GM21529 (cell line): ENCODE measurements around the gene KCNMA1.
"Not testable (repeated sequence)": the region's sequence is repeated elsewhere in the genome, so short reads cannot be mapped to it uniquely, and the experiment has no call there.

ENCODE experiments used
- ATAC-seq: cut with Tn5 transposase; IDR thresholded peaks from one replicate; pipeline ENCODE4 v1.9.1; 2021; ENCODE audit not compliant: unreplicated experiment

Gene KCNMA1

GRCh38 chr10:77428691-77429395 is 208.8 kb downstream of the KCNMA1 start:
- ATAC-seq, result no peak

GRCh38 chr10:77424257-77424656 is 213.4 kb downstream of the KCNMA1 start:
- no peak for ATAC-seq

- no peak for ATAC-seq
Observed at GRCh38 chr10:77422491-77423338, 214.9 kb downstream of the KCNMA1 start.

GRCh38 chr10:77421591-77421990 is 216.0 kb downstream of the KCNMA1 start:
- no peak for ATAC-seq

- ATAC-seq, result no peak
Observed at GRCh38 chr10:77420947-77421523, 216.6 kb downstream of the KCNMA1 start.

GRCh38 chr10:77419979-77420378 is 217.6 kb downstream of the KCNMA1 start:
- ATAC-seq, result no peak

- no peak for ATAC-seq
Observed at GRCh38 chr10:77419056-77419455, 218.6 kb downstream of the KCNMA1 start.

- ATAC-seq, result no peak
Observed at GRCh38 chr10:77417806-77418640, 219.6 kb downstream of the KCNMA1 start.

GRCh38 chr10:77417359-77417758 is 220.2 kb downstream of the KCNMA1 start:
- no peak for ATAC-seq

- no peak for ATAC-seq
Observed at GRCh38 chr10:77416311-77417135, 221.1 kb downstream of the KCNMA1 start.

GRCh38 chr10:77415313-77415960 is 222.2 kb downstream of the KCNMA1 start:
- ATAC-seq, result no peak

- ATAC-seq, result no peak
Observed at GRCh38 chr10:77413231-77413630, 224.4 kb downstream of the KCNMA1 start.

- ATAC-seq, result not testable (repeated sequence)
Observed at GRCh38 chr10:77412573-77413133, 225.0 kb downstream of the KCNMA1 start.

- no peak for ATAC-seq
Observed at GRCh38 chr10:77411805-77412204, 225.8 kb downstream of the KCNMA1 start.

GRCh38 chr10:77410523-77410922 is 227.1 kb downstream of the KCNMA1 start:
- ATAC-seq, result no peak

- ATAC-seq, result no peak
Observed at GRCh38 chr10:77409697-77410471, 227.7 kb downstream of the KCNMA1 start.

GRCh38 chr10:77408259-77408658 is 229.3 kb downstream of the KCNMA1 start:
- no peak for ATAC-seq

GRCh38 chr10:77406764-77407430 is 230.7 kb downstream of the KCNMA1 start:
- no peak for ATAC-seq
